HG03103 (cell line): ENCODE data around the gene TADA1.

ENCODE experiments used
- ATAC-seq: cut with Tn5 transposase; IDR thresholded peaks from one replicate; pipeline ENCODE4 v1.9.1; 2021; ENCODE audit warnings: low read depth; ENCODE audit not compliant: unreplicated experiment

The TADA1 gene

DNA sequence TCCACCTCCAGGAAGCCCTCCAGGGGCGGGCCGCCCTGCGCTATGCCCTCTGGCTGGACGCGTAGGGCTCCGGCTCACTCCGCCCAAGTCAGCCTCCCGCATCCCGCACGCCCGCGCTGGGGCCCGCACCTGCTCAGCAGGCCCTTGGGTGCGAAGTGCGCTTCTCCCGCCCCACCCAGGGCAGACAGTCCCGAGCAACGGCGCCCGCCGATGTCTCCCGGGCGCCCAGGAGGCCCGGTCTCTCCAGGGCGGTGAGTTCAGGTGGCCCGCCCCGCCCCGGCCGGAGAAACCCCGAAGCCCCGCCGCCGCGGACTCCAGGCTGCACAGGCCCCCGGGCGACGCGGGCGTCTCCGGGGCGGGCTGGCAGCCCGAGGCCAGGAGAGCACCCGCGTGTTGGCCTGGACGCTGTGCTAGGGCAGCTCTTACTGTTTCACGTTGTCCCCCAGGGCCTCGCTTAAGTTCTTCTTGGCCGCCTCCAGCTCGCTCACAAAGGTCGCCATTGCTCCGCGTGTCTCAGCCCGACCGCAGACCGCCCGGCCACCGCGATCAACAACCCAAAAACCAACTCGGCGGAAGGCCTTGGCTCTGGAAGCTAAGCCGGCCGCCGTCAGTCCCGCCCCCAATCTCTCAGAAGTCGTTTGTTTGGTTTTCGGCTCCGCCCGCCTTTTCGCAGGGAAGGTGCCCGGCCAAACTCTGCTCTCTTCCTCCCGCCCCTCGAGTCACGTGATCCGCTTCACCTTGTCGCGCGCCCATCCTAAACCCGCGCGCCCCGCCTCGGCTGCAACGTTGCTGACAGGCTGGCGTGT lies at the start of gene TADA1:
Gene TADA1 (minus strand): TSS at position 531 of the 806 bp plus-strand sequence. CDS start 31 bp downstream, at position 500.
- peak; percentile 84 for ATAC-seq

DNA sequence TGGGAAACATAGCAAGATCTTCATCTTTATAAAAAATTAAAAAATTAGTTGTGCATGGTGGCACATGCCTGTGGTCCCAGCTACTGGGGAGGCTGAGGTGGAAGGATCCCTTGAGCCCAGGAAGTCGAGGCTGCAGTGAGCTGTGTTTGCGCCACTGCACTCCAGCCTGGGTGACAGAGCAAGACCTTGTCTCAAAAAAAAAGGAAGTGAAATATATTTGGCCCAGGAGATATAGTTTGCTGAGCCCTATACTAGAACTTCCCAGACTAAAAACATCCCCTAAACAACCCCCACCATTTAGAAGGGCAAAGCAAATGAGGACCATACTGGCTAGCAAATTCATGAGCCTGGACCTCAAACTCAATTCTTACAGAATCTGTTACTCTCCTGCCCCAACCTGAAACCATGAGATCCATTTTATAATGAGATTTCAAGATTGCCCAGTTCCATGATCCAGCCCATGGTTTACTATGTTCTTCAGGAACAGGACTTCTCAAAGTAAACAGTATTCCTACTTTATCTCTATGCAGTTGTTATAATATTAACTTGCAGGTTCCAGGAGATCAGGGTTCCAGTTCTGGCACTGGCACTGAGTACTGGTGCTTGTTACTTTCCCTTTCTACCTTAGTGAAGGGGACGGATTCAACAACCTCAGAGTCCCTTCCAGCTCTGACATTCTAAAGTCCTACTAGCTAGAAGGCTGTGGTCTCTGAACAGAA lies 48.9 kb upstream of the TADA1 start:
- peak; percentile 76 for ATAC-seq

DNA sequence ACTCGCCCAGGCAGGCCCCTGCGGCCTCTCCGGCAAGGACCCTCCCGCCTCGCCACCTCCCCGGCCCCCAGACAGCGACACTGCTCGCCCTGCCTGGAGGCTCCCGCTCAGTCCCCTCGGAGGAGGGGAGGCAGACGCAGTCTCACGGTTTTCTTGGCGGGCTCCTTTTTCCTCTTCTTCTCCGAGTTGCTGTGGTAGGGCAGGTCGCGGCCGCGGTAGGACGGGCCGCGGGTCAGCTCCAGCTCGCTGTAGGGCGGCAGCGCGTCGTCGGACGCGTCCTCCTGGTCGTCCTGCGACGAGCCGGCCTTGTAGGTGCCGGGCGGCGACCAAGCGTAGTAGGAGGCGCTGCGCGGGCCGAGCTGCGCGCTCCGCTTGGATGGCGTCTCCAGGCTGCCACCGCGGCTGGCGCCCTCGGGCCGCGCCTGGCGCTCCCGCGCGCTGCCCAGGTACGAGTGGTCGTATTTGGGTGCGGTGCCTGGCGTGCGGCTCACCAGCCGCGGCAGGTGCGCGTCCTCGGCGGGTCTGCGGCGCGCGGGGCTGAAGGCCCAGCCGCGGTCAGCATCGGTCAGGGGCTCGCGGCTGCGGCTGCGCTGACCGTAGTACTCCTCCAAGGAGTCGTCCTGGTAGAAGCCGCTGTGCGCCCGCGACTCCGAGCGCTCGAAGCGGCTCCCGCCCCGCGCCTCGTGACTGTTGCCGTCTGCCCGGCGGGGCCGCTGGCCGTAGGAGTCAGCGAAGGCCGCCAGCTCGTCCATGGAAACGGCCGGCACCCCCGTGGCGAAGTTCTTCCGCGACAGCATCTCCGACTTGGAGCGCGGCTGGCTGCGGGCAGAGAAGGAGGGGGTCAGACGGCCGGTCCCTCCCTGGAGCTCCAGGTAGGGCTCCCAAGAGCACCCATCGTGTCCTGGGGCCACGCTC lies 44.8 kb upstream of the TADA1 start:
- ATAC-seq: no peak

DNA sequence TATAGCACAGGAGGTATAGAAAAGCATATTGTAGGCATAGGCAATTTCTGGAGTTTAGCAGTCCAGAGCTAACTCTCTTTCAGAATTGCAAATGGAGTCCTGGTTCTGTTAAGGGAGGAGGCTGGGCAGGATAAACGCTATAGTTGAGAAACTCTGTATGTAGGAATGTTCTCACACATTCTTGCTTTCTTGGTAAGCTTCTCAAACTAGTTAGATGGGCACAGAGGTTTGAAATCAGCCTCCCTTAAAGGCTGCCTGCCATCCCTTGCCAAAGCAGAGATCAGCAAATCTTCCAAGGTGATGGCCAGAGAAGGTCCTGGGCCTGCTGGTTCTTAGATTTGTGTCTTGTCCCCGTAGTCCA lies 42.9 kb upstream of the TADA1 start:
- ATAC-seq: no peak

DNA sequence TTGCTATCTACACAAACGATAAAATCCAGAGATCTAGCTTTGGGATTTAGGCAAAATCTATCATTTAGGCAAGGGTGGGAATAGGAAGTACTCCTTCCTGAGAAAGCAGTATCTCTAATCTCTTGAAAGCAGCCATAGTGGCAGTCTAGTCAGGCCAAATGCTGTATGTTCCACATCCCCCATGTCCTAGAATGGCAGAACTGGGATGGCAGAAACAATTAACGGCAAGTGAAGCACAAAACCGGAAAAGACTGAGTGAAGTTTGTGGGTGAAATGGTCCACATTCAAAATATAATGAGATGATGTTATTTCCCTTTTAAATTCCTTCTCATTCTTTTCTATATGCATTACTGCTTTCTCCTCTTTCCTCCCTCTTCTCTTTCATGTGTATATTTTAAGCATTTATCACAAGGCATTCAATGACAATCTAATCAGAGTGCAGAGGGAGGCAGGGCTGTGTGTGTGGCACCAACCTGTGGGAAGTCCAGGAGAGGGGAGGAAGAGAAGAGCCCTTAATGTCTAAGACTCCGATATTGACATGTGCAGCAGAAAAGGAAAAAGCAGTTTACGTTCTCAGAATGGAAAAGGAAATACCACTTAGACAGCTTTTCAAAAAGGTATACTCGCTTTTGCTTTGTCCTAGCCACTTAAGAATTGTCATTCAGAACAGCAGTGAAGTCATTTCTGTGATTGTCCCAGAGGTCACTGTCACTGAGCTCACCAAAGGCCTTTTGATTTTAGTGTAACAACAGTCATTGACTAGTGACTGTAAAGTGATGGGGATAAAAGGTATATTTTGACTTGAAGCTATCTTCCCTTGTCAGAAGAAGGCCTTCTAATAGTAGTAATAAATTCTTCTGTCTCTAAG lies 42.3 kb upstream of the TADA1 start:
- ATAC-seq: no peak

GRCh38 chr1:166915941-166916340 lies 39.9 kb upstream of the TADA1 start:
- no peak for ATAC-seq

DNA sequence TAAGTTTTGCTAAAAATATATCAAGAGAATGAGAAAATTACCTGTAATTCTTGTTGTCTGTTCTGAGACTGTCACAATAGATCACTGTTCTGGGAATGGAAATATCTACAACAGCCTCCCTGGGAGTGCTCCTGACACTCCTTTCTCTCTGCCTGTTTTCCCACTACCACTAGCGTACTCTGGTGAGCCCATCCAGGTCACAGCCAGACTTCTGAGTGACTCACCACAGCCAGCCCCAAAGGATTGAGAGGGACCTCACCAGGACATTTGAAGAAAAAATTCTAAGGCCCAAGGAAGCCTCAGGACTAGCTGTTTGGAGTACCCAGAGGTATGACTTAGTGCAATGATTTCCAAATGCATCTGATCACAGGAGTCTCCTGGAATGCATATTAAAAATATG lies 39.0 kb upstream of the TADA1 start:
- no peak for ATAC-seq

DNA sequence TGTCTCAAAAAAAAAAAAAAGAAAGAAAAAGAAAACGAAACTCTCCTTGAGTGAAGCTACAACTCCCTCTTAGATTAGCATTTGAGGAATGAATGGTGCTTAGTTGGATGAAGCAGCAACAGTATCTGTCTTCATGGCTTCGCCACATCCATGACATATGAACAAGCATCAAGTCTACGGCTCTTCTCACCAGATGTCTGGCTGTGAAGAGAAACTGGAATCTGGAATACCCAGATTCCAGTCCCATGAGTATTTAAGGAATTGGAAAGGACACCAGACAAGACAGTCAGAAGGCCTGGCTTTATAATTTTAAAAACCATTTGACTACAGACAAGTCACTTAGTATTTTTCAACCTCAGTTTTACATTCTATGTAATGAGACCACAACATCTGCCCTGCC lies 38.0 kb upstream of the TADA1 start:
- no peak for ATAC-seq

DNA sequence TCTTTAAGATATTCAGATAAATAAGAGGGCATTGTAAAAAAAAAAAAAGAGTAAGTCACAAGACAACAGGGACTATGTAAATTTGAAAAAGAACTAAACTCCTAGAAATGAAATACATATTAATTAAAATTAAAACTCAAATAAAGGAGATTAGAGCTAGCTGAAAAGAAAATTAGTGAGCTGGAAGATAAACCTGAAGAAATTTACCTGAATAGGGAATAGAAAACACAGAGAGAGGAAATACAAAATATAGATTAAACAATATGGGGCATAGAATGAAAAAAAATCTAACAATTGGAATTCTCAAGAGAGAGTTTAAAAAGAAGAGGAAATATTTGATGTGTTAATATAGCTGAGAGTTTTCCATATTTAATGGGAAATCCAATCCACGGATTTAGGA lies 35.6 kb upstream of the TADA1 start:
- ATAC-seq: no peak

DNA sequence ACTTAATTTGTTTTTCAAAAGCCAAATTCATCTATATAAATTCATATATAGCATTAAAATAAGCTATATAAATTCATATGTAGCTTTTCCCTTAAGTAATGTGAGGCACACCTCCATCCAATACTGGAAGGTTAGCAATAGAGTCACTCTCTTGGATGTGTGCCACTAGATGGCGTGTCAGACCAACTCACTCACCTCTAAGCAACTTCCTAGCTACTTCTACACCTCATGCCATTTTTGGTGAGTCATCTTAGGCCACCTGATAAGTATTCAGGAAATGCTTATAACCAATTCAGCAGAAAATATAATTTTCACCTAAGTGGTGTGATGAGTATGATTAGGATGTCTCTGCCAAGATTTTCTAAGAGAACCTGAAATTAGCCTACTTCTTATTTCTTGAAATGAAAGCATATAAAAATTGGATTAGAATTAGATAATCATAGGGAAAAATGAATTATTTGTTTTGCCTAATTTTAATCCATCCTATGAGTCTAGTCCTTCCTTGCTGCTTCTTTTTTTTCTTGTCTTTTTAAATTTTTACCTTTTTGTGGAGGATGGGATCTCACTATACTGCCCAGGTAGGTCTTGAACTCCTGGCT lies 34.4 kb upstream of the TADA1 start:
- peak; percentile 93 for ATAC-seq

GRCh38 chr1:166908942-166909341 lies 32.9 kb upstream of the TADA1 start:
- no peak for ATAC-seq

- ATAC-seq: peak; percentile 45
Observed at GRCh38 chr1:166907763-166908162, 31.7 kb upstream of the TADA1 start.

DNA sequence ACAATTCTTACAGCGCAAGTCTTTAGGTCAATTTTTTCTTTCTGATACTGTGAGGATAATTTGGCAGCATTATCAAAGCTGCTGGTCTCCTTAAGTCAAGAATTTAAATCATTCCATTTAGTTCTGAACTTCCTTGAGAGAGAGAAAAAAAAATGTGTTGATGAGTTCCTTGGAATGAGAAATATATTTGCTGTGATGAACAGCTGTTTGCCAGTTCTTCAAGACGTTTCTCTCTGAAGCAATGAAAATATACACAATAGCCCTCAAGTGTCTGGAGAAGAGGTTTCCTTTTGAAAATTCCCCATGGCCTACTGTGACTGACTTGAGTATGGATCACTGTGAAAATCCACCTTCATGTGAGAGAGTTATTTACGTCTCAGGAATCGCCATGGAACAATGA lies 31.0 kb upstream of the TADA1 start:
- ATAC-seq: no peak

DNA sequence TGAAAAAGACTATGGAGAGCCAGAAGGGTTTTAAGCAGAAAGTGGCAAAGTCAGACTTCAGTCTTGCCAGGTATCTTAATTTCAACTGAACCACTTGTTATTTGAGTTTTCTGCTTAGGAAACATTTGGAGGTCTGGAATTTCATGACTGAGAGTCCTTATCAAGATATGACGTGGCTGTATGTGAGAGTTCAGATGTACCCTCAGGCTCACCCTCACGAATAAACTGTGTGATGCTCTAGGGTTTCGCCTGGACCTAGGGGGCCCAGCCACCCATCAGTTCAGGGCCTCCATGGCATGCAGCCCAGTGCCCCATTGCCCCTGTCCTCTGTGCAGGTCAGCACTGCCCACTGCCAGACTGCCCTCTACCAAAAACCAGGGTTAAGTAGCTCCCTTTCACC lies 30.6 kb upstream of the TADA1 start:
- ATAC-seq: no peak

GRCh38 chr1:166905900-166906299 lies 29.8 kb upstream of the TADA1 start:
- ATAC-seq: no peak

DNA sequence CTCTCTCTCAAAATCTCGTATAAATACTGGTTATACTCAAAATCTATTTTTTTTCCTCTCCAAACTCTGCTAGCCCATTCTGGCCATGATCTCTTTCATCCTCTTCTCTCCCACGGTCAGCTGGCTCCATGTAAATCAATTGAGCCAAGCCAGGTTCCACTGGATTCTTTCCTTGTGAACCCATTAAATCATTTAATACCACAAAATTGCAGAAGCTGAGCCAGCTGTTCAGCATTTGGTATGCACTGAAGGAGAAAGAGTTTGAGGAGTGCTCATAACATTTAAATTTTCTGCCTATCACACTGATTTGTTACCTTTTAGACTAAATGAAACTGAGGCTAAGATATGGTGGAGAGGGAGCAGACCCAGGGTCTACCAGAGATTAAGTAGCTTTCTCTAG lies 29.1 kb upstream of the TADA1 start:
- no peak for ATAC-seq

- no peak for ATAC-seq
Observed at GRCh38 chr1:166903232-166903631, 27.2 kb upstream of the TADA1 start.

GRCh38 chr1:166902279-166902678 lies 26.2 kb upstream of the TADA1 start:
- ATAC-seq: no peak

DNA sequence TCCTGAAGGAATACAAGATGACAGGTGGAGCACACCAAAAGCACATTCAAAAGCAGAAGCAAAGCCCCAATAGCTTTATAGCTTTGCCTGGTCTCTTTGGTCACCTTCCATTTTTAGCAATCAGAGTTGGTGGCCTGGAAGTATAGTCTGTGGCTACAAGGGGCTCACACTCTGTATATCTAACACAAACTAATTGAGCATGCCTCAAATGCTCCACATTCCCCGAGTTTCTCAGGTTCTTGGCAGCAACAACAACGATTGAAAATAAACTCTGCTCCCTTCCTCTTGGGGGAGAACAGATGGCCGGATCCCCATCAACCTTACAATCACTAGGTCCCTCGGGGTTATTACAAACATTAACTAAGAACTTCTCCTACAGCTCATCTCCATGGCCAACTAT lies 24.9 kb upstream of the TADA1 start:
- no peak for ATAC-seq

GRCh38 chr1:166899769-166900168 lies 23.7 kb upstream of the TADA1 start:
- no peak for ATAC-seq
